ENCODE data around the gene PEMT. TPM values are rescaled to one million over a fixed set of nuclear protein-coding genes. Genes with fewer than 3 reads are reported as not detected.

PEMT gene
- total and polyA plus RNA-seq, 2 donors (not counting 1 experiment from before 2014, with no cell fraction given), result 10.7 to 20.3 TPM

GRCh38 chr17:17497065-17497844 is 94.3 kb downstream of the PEMT start:
- Histone ChIP-seq H3K27ac (ENCODE audit: low read length in 2 of 2) (no peak overlapping the region), H4K20me1 (ENCODE audit: control insufficient read depth, insufficient read depth, low read length, poor library complexity, severe bottlenecking) (peaks cover 6% of the 10 kb centered on the region), H3K4me1 (ENCODE audit: control insufficient read depth in 2 of 2, insufficient read depth in 2 of 2, low read length in 2 of 2) (peaks cover 24% of the 10 kb centered on the region in 2 donors), H2AFZ (ENCODE audit: insufficient read depth, low read depth, low read length, poor library complexity, severe bottlenecking) (peak overlapping the region; percentile 70), H3K27me3 (replicated peaks in 1 of 4; ENCODE audit: control extremely low read depth in 1 of 4, control insufficient read depth in 3 of 4, insufficient read depth in 4 of 4, low read length in 3 of 4) (peaks cover 0 to 29% (median 6%) of the 10 kb centered on the region in 4 experiments), H3K4me3 (ENCODE audit: control extremely low read depth in 1 of 5, extremely low read depth in 1 of 5, insufficient read depth in 1 of 5, low read depth in 2 of 5, low read length in 4 of 5) (peak overlapping the region in 2 of 5 experiments; percentile 23 to 67), H3K36me3 (replicated peaks in 1 of 2; ENCODE audit: control extremely low read depth in 1 of 2, control insufficient read depth in 1 of 2, extremely low read depth in 1 of 2, insufficient read depth in 2 of 2, low read length in 1 of 2) (peaks cover 0 to 8% of the 10 kb centered on the region in 2 experiments), H3K9ac (ENCODE audit: low read length) (peak overlapping the region; percentile 72), H3K79me2 (ENCODE audit: control insufficient read depth, insufficient read depth, low read length) (no peaks in the 10 kb centered on the region), H3K4me2 (replicated peaks; ENCODE audit: low read depth, low read length, poor library complexity, severe bottlenecking) (peak overlapping the region; percentile 100), H3K9me3 (ENCODE audit: control extremely low read depth in 1 of 3, control insufficient read depth in 2 of 3, insufficient read depth in 1 of 3, low read length in 2 of 3) (peaks cover 0 to 5% (median 0%) of the 10 kb centered on the region in 3 donors)
- DNase-seq, result no peak
- intact Hi-C loops (cut with micrococcal nuclease), result loop anchor here (2.0 to 5.0 kb wide), 3 partner anchors 72 to 540 kb away; partner anchors contain the start of genes ATPAF2 and GID4
- 51% methylated on average over 17 of the region's 19 CpGs for WGBS (ENCODE audit: insufficient coverage)
- TF ChIP-seq CTCF (IDR thresholded peaks at IDR 0.05) (peak; percentile 44), EZH2 (IDR thresholded peaks at IDR 0.05; ENCODE audit: borderline replicate concordance, insufficient read depth, low read depth, low read length, poor library complexity, severe bottlenecking) (no peak)
- H3K27ac Mint-ChIP-seq, result no peak overlapping the region
- POLR2A ChIA-PET, result no interaction called here
- H3K4me3 Mint-ChIP-seq, result peak overlapping the region; percentile 72
- no peak for ATAC-seq (ENCODE audit: low read depth)
- H3K4me1 Mint-ChIP-seq, result peaks cover 20% of the 10 kb centered on the region
- CTCF ChIA-PET, result interaction anchor here (0.6 to 4.1 kb wide), 31 partner anchors 8 to 536 kb away, joined by 3 to 121 read pairs (median 3); partner anchors contain the start of gene PEMT
- H3K27me3 Mint-ChIP-seq, result peaks cover 8% of the 10 kb centered on the region
- H3K9me3 Mint-ChIP-seq (ENCODE audit: insufficient read depth), result no peaks in the 10 kb centered on the region
